ENCODE data around the gene LRRC34. TPM values are rescaled to one million over a fixed set of nuclear protein-coding genes. Genes with fewer than 3 reads are reported as not detected.

LRRC34 gene
- total and polyA plus RNA-seq, 2 donors (not counting 1 experiment from before 2014, with no cell fraction given), result 2.0 to 2.7 TPM

DNA sequence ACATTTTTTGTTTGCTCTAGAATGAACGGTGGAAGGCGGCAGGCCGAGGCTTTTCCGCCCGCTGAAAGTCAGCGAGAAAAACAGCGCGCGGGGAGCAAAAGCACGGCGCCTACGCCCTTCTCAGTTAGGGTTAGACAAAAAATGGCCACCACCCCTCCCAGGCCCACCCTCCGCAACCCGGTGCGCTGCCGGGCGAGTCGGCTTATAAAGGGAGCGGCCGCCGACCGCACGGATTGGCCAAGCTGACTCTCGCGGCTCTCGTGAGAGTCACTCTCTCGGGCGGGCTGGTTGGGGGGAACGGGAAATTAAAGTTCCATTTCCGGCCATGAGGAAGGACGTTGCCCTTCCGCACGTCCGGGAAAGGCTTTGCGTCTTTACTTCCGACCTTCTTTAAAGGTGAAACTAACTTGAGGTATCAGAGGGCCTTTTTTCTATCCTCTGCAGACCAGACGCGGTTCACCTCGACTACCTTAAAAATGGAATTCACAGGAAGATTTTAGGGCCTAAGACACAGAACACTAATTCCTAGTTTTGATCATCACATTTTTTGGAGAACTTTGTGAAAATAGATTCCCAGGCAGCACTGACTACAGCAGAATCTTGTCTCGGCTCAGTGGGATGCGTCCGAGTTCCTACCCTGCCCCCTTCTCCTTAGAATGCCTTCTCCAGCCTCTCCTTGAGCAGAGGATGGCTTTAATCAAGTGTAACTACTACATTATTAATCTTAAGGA lies 47.7 kb downstream of the LRRC34 start, which contains the start of gene TERC:
Gene TERC, minus strand, starts transcription at position 179 of the 731 bp plus-strand sequence.
- Histone ChIP-seq H3K4me2 (ENCODE audit: extremely low read depth, insufficient read depth, low read length) (peak within 1 kb of the TSS; percentile 72), H3K9me3 (ENCODE audit: control insufficient read depth, insufficient read depth, low read depth, low read length) (no peaks in the 10 kb centered on the region), H2AFZ (ENCODE audit: low read length) (peak within 1 kb of the TSS; percentile 75), H3K9ac (ENCODE audit: insufficient read depth, low read length) (peak within 1 kb of the TSS; percentile 79), H3K27ac (ENCODE audit: insufficient read depth, low read length) (peak within 1 kb of the TSS; percentile 66), H3K79me2 (ENCODE audit: control insufficient read depth, insufficient read depth, low read length) (no peaks in the 10 kb centered on the region), H3K4me3 (replicated peaks in 1 of 4; ENCODE audit: control extremely low read depth in 1 of 4, insufficient read depth in 1 of 4, low read depth in 3 of 4, low read length in 4 of 4) (peak within 1 kb of the TSS; percentile 55 to 81 (median 80)), H4K20me1 (ENCODE audit: control insufficient read depth, extremely low read depth, insufficient read depth, low read length) (no peaks in the 10 kb centered on the region), H3K36me3 (ENCODE audit: control insufficient read depth, insufficient read depth, low read length) (no peaks in the 10 kb centered on the region), H3K27me3 (ENCODE audit: control insufficient read depth, insufficient read depth, low read length) (no peaks in the 10 kb centered on the region), H3K4me1 (ENCODE audit: control insufficient read depth, extremely low read depth, insufficient read depth, low read length) (no peaks in the 10 kb centered on the region)
- no peak for TF ChIP-seq EZH2 (IDR thresholded peaks at IDR 0.05; ENCODE audit: low read length, missing control alignments)
- TF ChIP-seq CTCF (conservative IDR thresholded peaks at IDR 0.05 in 1 of 2, IDR thresholded peaks at IDR 0.05 in 1 of 2; ENCODE audit: low read depth in 1 of 2, low read length in 2 of 2), result no peak
- DNase-seq (ENCODE audit: low read depth in 2 of 2), result peak; percentile 89 to 95

GRCh38 chr3:169764312-169764881 lies 48.3 kb downstream of the LRRC34 start:
- Histone ChIP-seq H3K27me3 (ENCODE audit: control insufficient read depth, insufficient read depth, low read length) (no peaks in the 10 kb centered on the region), H3K27ac (ENCODE audit: insufficient read depth, low read length) (peak overlapping the region; percentile 66), H3K4me3 (replicated peaks in 1 of 4; ENCODE audit: control extremely low read depth in 1 of 4, insufficient read depth in 1 of 4, low read depth in 3 of 4, low read length in 4 of 4) (peak overlapping the region; percentile 55 to 81 (median 80)), H3K9me3 (ENCODE audit: control insufficient read depth, insufficient read depth, low read depth, low read length) (no peaks in the 10 kb centered on the region), H2AFZ (ENCODE audit: low read length) (peak overlapping the region; percentile 75), H3K4me2 (ENCODE audit: extremely low read depth, insufficient read depth, low read length) (peak overlapping the region; percentile 72), H3K4me1 (ENCODE audit: control insufficient read depth, extremely low read depth, insufficient read depth, low read length) (no peaks in the 10 kb centered on the region), H4K20me1 (ENCODE audit: control insufficient read depth, extremely low read depth, insufficient read depth, low read length) (no peaks in the 10 kb centered on the region), H3K9ac (ENCODE audit: insufficient read depth, low read length) (peak overlapping the region; percentile 79), H3K79me2 (ENCODE audit: control insufficient read depth, insufficient read depth, low read length) (no peaks in the 10 kb centered on the region), H3K36me3 (ENCODE audit: control insufficient read depth, insufficient read depth, low read length) (no peaks in the 10 kb centered on the region)
- TF ChIP-seq CTCF (conservative IDR thresholded peaks at IDR 0.05 in 1 of 2, IDR thresholded peaks at IDR 0.05 in 1 of 2; ENCODE audit: low read depth in 1 of 2, low read length in 2 of 2), result no peak
- TF ChIP-seq EZH2 (IDR thresholded peaks at IDR 0.05; ENCODE audit: low read length, missing control alignments), result no peak
- peak; percentile 68 to 69 for DNase-seq (ENCODE audit: low read depth in 2 of 2)

- H2AFZ ChIP-seq (ENCODE audit: low read length), result no peak overlapping the region
- H3K27me3 ChIP-seq (ENCODE audit: control insufficient read depth, insufficient read depth, low read length), result no peaks in the 10 kb centered on the region
- H4K20me1 ChIP-seq (ENCODE audit: control insufficient read depth, extremely low read depth, insufficient read depth, low read length), result no peaks in the 10 kb centered on the region
- H3K4me1 ChIP-seq (ENCODE audit: control insufficient read depth, extremely low read depth, insufficient read depth, low read length), result no peaks in the 10 kb centered on the region
- H3K9ac ChIP-seq (ENCODE audit: insufficient read depth, low read length), result no peak overlapping the region
- no peak overlapping the region for H3K27ac ChIP-seq (ENCODE audit: insufficient read depth, low read length)
- TF ChIP-seq EZH2 (IDR thresholded peaks at IDR 0.05; ENCODE audit: low read length, missing control alignments) (no peak), CTCF (conservative IDR thresholded peaks at IDR 0.05 in 1 of 2, IDR thresholded peaks at IDR 0.05 in 1 of 2; ENCODE audit: low read depth in 1 of 2, low read length in 2 of 2) (no peak)
- H3K4me3 ChIP-seq (replicated peaks in 1 of 4; ENCODE audit: control extremely low read depth in 1 of 4, insufficient read depth in 1 of 4, low read depth in 3 of 4, low read length in 4 of 4), result no peak overlapping the region
- peak; percentile 50 to 82 for DNase-seq (ENCODE audit: low read depth in 2 of 2)
- no peaks in the 10 kb centered on the region for H3K36me3 ChIP-seq (ENCODE audit: control insufficient read depth, insufficient read depth, low read length)
- H3K9me3 ChIP-seq (ENCODE audit: control insufficient read depth, insufficient read depth, low read depth, low read length), result no peaks in the 10 kb centered on the region
- H3K79me2 ChIP-seq (ENCODE audit: control insufficient read depth, insufficient read depth, low read length), result no peaks in the 10 kb centered on the region
- H3K4me2 ChIP-seq (ENCODE audit: extremely low read depth, insufficient read depth, low read length), result no peak overlapping the region
Observed at GRCh38 chr3:169760479-169760878, 52.2 kb downstream of the LRRC34 start.
